Naive B cell (primary cell): Measurements from ENCODE around the gene PMAIP1. TPM values are rescaled to one million over a fixed set of nuclear protein-coding genes. Genes with fewer than 3 reads are reported as not detected.

Source experiments
- ATAC-seq, 2 donors: fragments of 150-1000 bp; cut with Tn5 transposase; 2 replicates each; pipeline ENCODE4 v1.10.0; 2021; ENCODE audit warnings: low read depth in 2 of 2, mild to moderate bottlenecking in 2 of 2, moderate library complexity in 2 of 2
- DNase-seq: peaks from one replicate; pipeline ENCODE4 v3.0.0; 2022
- H3K27ac Mint-ChIP-seq, 6 donors: one replicate each; pipeline ENCODE4 v1.8.0; 2020 to 2022; ENCODE audit warnings: mild to moderate bottlenecking in 6 of 6, mixed read lengths in 6 of 6, moderate library complexity in 5 of 6, inconsistent platforms in 2 of 6
- H3K27me3 Mint-ChIP-seq, 3 donors: one replicate each; pipeline ENCODE4 v1.8.0; 2021 to 2022; ENCODE audit warnings: mixed read lengths in 3 of 3, mild to moderate bottlenecking in 1 of 3
- H3K36me3 Mint-ChIP-seq, 2 donors: one replicate each; pipeline ENCODE4 v1.8.0; 2020 to 2022; ENCODE audit warnings: mixed read lengths in 2 of 2, inconsistent platforms in 1 of 2, mild to moderate bottlenecking in 1 of 2
- H3K4me1 Mint-ChIP-seq, 3 donors: one replicate each; pipeline ENCODE4 v1.8.0; 2020 to 2022; ENCODE audit warnings: mixed read lengths in 3 of 3, inconsistent platforms in 1 of 3, mild to moderate bottlenecking in 1 of 3, moderate library complexity in 1 of 3
- H3K4me3 Mint-ChIP-seq, 8 donors: one replicate each; pipeline ENCODE4 v1.8.0; 2020 to 2022; ENCODE audit warnings: mild to moderate bottlenecking in 8 of 8, mixed read lengths in 8 of 8, moderate library complexity in 8 of 8, inconsistent platforms in 2 of 8
- H3K9me3 Mint-ChIP-seq, 7 donors: one replicate each; pipeline ENCODE4 v1.8.0; 2020 to 2022; ENCODE audit warnings: mixed read lengths in 7 of 7, mild to moderate bottlenecking in 5 of 7, inconsistent platforms in 2 of 7, moderate library complexity in 1 of 7
- polyA plus RNA-seq, 6 donors: library from polyadenylated mRNA; unstranded; fragments of 300-500 nt; fragmentation: Illumina TruSeq; gene quantifications; one replicate each; pipeline ENCODE4 v1.2.3, GENCODE V29; 2021; ENCODE audit warnings: low read depth in 6 of 6

Gene PMAIP1
- polyA plus RNA-seq, 6 donors from 2014 or later = 94.5 to 224 (median 158) TPM

DNA sequence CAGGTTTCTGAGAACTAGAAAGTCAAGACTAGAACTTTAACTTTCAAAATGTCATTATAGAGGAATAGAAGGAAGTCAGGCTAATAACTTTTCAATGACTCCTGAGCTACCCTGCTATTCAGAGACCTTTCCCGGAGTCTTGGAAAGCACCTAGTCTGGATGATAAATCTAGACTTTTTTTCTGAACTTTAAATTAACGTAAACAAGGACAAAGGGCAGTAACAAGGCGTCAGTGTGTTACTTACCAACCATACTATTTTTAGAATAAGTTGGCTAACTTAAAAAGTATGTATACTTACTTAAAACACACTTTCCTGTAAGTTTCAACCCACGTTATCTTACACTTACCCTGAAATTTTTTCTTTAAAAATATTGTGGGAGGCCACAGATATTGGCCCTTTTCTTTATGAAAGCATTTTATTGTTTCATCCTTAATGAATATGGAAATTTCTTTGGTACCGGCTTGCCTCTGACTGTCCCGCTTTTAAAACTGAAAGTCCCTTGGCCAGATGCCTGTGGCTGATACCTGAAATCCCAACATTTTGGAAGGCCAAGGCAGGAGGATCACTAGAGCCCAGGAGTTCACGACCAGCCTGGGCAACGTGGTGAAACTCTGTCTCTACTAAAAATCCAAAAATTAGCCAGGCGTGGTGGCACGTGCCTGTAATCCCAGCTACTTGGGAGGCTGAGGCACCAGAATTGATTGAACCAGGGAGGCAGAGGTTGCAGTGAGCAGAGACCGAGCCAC lies 9.7 kb downstream of the PMAIP1 start:
- peak overlapping the region in 1 of 6 donors; percentile 65 for H3K27ac Mint-ChIP-seq
- H3K4me3 Mint-ChIP-seq = no peak overlapping the region

DNA sequence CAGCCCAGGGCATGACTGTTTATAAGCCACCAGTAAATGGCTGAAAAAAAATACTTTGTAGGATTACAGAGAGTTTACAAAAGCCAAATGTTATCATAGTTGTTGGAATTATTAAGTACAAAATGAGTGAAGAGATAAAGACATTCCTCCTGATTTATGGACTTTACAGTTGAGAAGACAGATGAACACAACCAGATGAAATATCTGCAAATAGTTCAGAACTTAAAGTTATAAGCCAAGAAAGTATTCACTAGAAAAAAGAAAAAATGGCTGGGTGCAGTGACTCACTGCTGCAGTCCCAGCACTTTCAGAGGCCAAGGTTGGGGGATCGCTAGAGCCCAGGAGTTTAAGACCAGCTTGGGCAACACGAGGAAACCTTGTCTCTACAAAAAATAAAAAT lies 11.2 kb downstream of the PMAIP1 start:
- no peaks in the 10 kb centered on the region for H3K9me3 Mint-ChIP-seq
- H3K4me1 Mint-ChIP-seq = peaks cover 31 to 36% (median 35%) of the 10 kb centered on the region in 3 donors
- DNase-seq (no peak), ATAC-seq (no peak)
- no peak overlapping the region for H3K27ac Mint-ChIP-seq
- H3K4me3 Mint-ChIP-seq = peak overlapping the region in 1 of 8 donors; percentile 61
- H3K36me3 Mint-ChIP-seq = peaks cover 0 to 4% of the 10 kb centered on the region in 2 donors
- no peaks in the 10 kb centered on the region for H3K27me3 Mint-ChIP-seq

More for the DNA sequence above, 9.7 kb downstream of the PMAIP1 start:
- Mint-ChIP-seq H3K36me3 (peaks cover 0 to 4% of the 10 kb centered on the region in 2 donors), H3K4me1 (peaks cover 45 to 50% (median 49%) of the 10 kb centered on the region in 3 donors), H3K9me3 (no peaks in the 10 kb centered on the region), H3K27me3 (no peaks in the 10 kb centered on the region)
- ATAC-seq = no peak
- no peak for DNase-seq

DNA sequence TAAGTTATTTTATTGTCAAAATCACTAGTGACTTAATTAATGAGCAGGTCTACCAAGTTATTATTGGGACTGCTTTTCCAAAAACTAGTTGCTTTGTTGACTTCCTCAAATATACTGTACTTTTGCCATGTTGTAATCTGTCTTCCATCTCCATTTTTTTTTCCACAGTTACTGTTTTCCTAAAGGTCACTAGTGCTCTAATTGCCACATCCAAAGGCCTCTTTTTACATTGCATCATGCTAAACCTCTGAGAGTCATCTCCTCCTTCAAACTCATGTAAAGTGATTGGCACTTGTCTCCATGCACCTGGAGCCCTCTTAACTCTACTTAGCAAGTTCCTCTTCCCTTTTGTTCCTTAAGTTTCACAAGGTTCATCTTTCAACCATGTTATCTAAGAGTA lies 11.8 kb downstream of the PMAIP1 start:
- DNase-seq (no peak), ATAC-seq (peak; percentile 48 to 53)
- Mint-ChIP-seq H3K4me1 (peaks cover 26 to 31% (median 28%) of the 10 kb centered on the region in 3 donors), H3K4me3 (no peak overlapping the region), H3K9me3 (no peaks in the 10 kb centered on the region), H3K36me3 (peaks cover 0 to 4% of the 10 kb centered on the region in 2 donors), H3K27ac (peak overlapping the region in 1 of 6 donors; percentile 69), H3K27me3 (no peaks in the 10 kb centered on the region)

- H3K4me1 Mint-ChIP-seq = peaks cover 21 to 27% (median 26%) of the 10 kb centered on the region in 3 donors
- no peak overlapping the region for H3K27ac Mint-ChIP-seq
- DNase-seq (no peak), ATAC-seq (no peak)
- no peaks in the 10 kb centered on the region for H3K27me3 Mint-ChIP-seq
- peaks cover 0 to 4% of the 10 kb centered on the region in 2 donors for H3K36me3 Mint-ChIP-seq
- H3K4me3 Mint-ChIP-seq = no peak overlapping the region
- H3K9me3 Mint-ChIP-seq = no peaks in the 10 kb centered on the region
Measured at GRCh38 chr18:59912007-59912550, 12.3 kb downstream of the PMAIP1 start.

DNA sequence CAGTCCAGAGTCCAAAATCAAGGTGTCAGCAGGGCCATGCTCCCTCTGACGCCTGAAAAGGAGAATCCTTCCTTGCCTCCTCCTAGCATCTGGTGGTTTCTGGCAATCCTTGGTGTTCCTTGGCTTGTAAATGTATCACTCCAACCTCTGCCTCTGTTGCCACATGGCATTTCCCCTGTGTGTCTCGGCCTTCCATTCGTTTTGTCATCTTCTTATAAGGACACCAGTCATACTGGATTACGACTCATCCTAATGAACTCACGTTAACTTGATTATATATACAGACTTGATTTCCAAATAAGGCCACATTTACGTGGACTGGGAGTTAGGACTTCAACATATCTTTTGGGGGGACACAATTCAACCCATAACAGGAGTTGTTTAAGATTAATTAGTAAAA lies 15.8 kb downstream of the PMAIP1 start:
- peaks cover 0 to 4% of the 10 kb centered on the region in 2 donors for H3K36me3 Mint-ChIP-seq
- H3K9me3 Mint-ChIP-seq = no peaks in the 10 kb centered on the region
- no peak overlapping the region for H3K4me3 Mint-ChIP-seq
- DNase-seq (no peak), ATAC-seq (no peak)
- no peaks in the 10 kb centered on the region for H3K27me3 Mint-ChIP-seq
- H3K4me1 Mint-ChIP-seq = peaks cover 30 to 36% (median 33%) of the 10 kb centered on the region in 3 donors
- no peak overlapping the region for H3K27ac Mint-ChIP-seq

DNA sequence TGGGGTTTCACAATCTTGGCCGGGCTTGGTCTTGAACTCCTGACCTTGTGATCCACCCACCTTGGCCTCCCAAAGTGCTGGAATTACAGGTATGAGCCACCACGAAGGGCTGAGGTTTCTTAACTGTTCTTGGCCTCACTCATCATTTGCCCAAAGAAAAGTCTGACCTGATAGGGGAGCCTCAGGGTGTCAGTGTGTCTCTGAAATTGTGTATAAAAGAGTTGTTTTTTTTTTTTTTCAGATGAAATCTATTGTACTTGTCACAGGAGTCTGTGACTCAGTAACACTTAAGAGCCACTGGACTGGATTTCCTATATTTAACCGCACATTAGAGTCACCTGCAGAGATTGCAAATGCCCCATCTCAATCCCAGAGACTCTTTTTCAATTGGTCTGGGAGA lies 16.9 kb downstream of the PMAIP1 start:
- H3K9me3 Mint-ChIP-seq = peaks cover 0 to 2% (median 0%) of the 10 kb centered on the region in 7 donors
- peaks cover 0 to 4% of the 10 kb centered on the region in 2 donors for H3K36me3 Mint-ChIP-seq
- H3K4me3 Mint-ChIP-seq = no peak overlapping the region
- ATAC-seq (no peak), DNase-seq (no peak)
- H3K4me1 Mint-ChIP-seq = peaks cover 29 to 43% (median 32%) of the 10 kb centered on the region in 3 donors
- no peak overlapping the region for H3K27ac Mint-ChIP-seq
- peaks cover 0 to 4% (median 0%) of the 10 kb centered on the region in 3 donors for H3K27me3 Mint-ChIP-seq

GRCh38 chr18:59917422-59917821 lies 17.6 kb downstream of the PMAIP1 start:
- no peak for ATAC-seq
- Mint-ChIP-seq H3K36me3 (peaks cover 0 to 4% of the 10 kb centered on the region in 2 donors), H3K4me1 (peaks cover 27 to 43% (median 28%) of the 10 kb centered on the region in 3 donors), H3K27me3 (peaks cover 0 to 4% (median 0%) of the 10 kb centered on the region in 3 donors), H3K4me3 (peak overlapping the region in 6 of 8 donors; percentile 47 to 86 (median 60)), H3K9me3 (peaks cover 0 to 2% (median 0%) of the 10 kb centered on the region in 7 donors), H3K27ac (peak overlapping the region in 3 of 6 donors; percentile 53 to 69 (median 53))
- DNase-seq = no peak

GRCh38 chr18:59918320-59918755 lies 18.5 kb downstream of the PMAIP1 start:
- peak; percentile 70 to 73 for ATAC-seq
- Mint-ChIP-seq H3K36me3 (peaks cover 0 to under 1% of the 10 kb centered on the region in 2 donors), H3K9me3 (peaks cover 0 to 2% (median 0%) of the 10 kb centered on the region in 7 donors), H3K4me1 (peaks cover 27 to 43% (median 28%) of the 10 kb centered on the region in 3 donors), H3K4me3 (peak overlapping the region; percentile 57 to 90 (median 83)), H3K27ac (peak overlapping the region in 5 of 6 donors; percentile 29 to 74 (median 63)), H3K27me3 (peaks cover 0 to 4% (median 0%) of the 10 kb centered on the region in 3 donors)
- DNase-seq = peak; percentile 31

DNA sequence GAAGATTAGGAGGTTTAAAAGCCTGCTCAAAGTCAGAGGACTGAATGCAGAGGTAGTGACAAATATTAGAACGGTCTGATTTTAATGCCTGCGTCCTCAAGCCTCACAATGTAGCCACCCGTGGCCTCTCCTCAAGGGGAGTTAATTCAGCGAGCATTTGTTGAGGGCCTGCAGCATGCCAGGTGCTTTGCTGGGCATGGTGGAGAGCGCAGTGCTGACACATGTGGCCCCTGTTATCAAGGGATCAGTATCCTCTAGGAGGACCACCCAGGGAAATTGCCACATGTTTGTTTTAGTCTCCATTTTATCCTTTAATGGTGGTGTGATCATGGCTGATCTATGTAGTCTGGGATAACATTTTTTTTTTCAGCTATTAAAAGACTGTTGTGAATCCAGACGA lies 19.2 kb downstream of the PMAIP1 start:
- Mint-ChIP-seq H3K4me1 (peaks cover 27 to 43% (median 27%) of the 10 kb centered on the region in 3 donors), H3K36me3 (peaks cover 0 to 4% of the 10 kb centered on the region in 2 donors), H3K27me3 (peaks cover 0 to 4% (median 0%) of the 10 kb centered on the region in 3 donors), H3K27ac (peak overlapping the region in 2 of 6 donors; percentile 29 to 47), H3K4me3 (peak overlapping the region in 6 of 8 donors; percentile 75 to 90 (median 86)), H3K9me3 (peaks cover 0 to 2% (median 0%) of the 10 kb centered on the region in 7 donors)
- ATAC-seq (no peak), DNase-seq (no peak)

DNA sequence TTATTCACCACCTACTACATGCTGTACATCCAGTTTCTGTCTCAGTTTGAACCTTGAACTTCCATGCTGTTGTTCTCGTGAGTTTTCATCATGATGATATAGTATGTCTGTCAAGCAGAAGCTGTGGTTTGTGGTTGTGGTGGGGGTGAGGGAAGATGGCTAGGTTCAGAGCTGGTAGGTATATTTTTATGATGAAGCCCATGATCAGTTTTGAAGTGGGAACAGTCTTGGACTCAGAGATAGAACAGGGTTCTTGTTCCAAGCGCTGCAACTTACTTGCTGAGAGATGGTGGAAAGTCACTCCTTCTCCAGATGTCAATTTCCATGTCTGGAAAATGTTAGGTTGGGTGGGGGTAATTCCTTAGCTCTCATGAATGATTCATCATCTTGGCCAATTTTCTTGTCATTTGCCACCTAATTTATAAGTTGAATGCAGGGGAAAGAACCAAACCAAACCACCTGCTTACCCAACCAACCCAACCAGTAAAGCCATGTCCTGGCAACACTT lies 21.6 kb downstream of the PMAIP1 start:
- DNase-seq = peak; percentile 32
- H3K4me1 Mint-ChIP-seq = peaks cover 22 to 43% (median 27%) of the 10 kb centered on the region in 3 donors
- peak overlapping the region in 2 of 6 donors; percentile 16 to 74 for H3K27ac Mint-ChIP-seq
- H3K4me3 Mint-ChIP-seq = no peak overlapping the region
- H3K9me3 Mint-ChIP-seq = peaks cover 0 to 2% (median 0%) of the 10 kb centered on the region in 7 donors
- peaks cover 0 to 4% of the 10 kb centered on the region in 2 donors for H3K36me3 Mint-ChIP-seq
- peak; percentile 71 to 76 for ATAC-seq
- H3K27me3 Mint-ChIP-seq = peaks cover 0 to 4% (median 0%) of the 10 kb centered on the region in 3 donors

DNA sequence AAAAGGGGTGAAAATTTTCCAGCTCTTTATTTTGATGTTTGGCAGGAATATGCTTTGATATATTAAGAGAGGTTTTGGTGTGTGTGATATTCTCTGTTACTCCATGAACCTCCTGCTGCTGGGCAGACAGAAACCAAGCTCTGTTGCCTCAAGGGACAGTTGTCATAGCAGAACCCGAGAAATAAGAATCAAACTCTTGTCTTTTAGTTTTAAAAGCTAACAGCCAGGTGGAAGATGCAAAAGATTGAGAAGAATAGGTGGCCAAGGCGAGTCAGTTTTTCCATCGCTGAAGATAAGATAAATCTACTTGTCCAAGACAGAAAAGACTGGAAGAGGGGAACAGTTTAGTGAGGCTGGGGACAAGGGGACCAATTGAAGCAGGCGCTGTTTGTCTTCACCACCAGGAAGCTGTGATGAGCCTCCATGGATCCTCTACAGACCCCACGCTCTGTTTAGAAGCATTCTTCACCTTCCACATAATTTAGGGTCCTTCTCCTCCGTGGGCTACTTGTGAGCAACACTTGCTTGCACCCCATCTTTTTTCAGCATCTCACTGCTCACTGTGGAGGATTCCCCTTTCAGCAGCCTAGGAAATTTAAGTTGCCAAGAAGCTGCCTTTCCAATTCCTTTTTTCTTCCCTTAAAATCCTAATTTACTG lies 23.9 kb downstream of the PMAIP1 start:
- H3K27me3 Mint-ChIP-seq = peaks cover 0 to 4% (median 0%) of the 10 kb centered on the region in 3 donors
- H3K4me3 Mint-ChIP-seq = no peak overlapping the region
- DNase-seq = no peak
- peaks cover 0 to 4% of the 10 kb centered on the region in 2 donors for H3K36me3 Mint-ChIP-seq
- peaks cover 0 to 2% (median 0%) of the 10 kb centered on the region in 7 donors for H3K9me3 Mint-ChIP-seq
- ATAC-seq = no peak
- H3K27ac Mint-ChIP-seq = peak overlapping the region in 1 of 6 donors; percentile 75
- peaks cover 15 to 31% (median 25%) of the 10 kb centered on the region in 3 donors for H3K4me1 Mint-ChIP-seq

GRCh38 chr18:59926131-59926530 lies 26.3 kb downstream of the PMAIP1 start:
- no peak overlapping the region for H3K27ac Mint-ChIP-seq
- DNase-seq (no peak), ATAC-seq (no peak)

More at GRCh38 chr18:59926131-59926530, 26.3 kb downstream of the PMAIP1 start:
- Mint-ChIP-seq H3K9me3 (peaks cover 0 to 2% (median 0%) of the 10 kb centered on the region in 7 donors), H3K4me1 (peaks cover 8 to 17% (median 14%) of the 10 kb centered on the region in 3 donors), H3K27me3 (peaks cover 0 to 4% (median 0%) of the 10 kb centered on the region in 3 donors), H3K4me3 (no peak overlapping the region), H3K36me3 (peaks cover 0 to 4% of the 10 kb centered on the region in 2 donors)
